ENCODE data around the gene LRRC36.

DNA sequence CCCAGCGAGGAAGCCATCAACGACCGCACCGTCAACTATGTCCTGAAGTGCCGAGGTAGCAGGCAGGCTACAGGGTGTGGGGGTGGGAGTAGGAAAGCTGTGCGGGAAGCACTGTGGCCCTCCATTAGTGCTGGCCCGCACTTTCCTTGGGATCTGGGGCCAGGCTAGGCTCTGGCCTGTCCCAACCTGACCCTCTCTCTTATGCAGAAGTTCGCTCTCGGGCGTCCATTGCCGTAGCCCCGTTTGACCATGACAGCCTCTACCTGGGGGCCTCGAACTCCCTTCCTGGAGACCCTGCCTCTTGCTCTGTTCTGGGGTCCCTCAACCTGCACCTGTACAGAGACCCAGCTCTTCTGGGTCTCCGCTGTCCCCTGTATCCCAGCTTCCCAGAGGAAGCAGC is 38.7 kb upstream of the LRRC36 start:
- no peak for TF ChIP-seq POLR2A (IDR thresholded peaks at IDR 0.05)
- TF ChIP-seq, protein P1, sequence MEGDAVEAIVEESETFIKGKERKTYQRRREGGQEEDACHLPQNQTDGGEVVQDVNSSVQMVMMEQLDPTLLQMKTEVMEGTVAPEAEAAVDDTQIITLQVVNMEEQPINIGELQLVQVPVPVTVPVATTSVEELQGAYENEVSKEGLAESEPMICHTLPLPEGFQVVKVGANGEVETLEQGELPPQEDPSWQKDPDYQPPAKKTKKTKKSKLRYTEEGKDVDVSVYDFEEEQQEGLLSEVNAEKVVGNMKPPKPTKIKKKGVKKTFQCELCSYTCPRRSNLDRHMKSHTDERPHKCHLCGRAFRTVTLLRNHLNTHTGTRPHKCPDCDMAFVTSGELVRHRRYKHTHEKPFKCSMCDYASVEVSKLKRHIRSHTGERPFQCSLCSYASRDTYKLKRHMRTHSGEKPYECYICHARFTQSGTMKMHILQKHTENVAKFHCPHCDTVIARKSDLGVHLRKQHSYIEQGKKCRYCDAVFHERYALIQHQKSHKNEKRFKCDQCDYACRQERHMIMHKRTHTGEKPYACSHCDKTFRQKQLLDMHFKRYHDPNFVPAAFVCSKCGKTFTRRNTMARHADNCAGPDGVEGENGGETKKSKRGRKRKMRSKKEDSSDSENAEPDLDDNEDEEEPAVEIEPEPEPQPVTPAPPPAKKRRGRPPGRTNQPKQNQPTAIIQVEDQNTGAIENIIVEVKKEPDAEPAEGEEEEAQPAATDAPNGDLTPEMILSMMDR (IDR thresholded peaks at IDR 0.05), result no peak
